Upper lobe of left lung (tissue), 4 donors: Measurements from ENCODE around the gene UBTD2.

ENCODE experiments used
- EP300 ChIP-seq, 4 donors: sonication (generic); formaldehyde crosslinking; IDR thresholded peaks; one replicate each; pipeline ENCODE4 v1.5.1; 2017; ENCODE audit warnings: antibody characterized with exemption in 4 of 4, control low read depth in 2 of 4
- POLR2A ChIP-seq, 4 donors: fragments of 450-650 bp; IDR thresholded peaks; one replicate each; pipeline ENCODE4 v1.5.1; 2016 to 2017; ENCODE audit warnings: antibody characterized with exemption in 4 of 4, mild to moderate bottlenecking in 2 of 4
- POLR2AphosphoS5 ChIP-seq, 2 donors: sonication (generic); formaldehyde crosslinking; IDR thresholded peaks; one replicate each; pipeline ENCODE4 v1.5.1; 2017; ENCODE audit warnings: antibody characterized with exemption in 2 of 2

- TF ChIP-seq POLR2AphosphoS5 (IDR thresholded peaks at IDR 0.05) (no peak), EP300 (IDR thresholded peaks at IDR 0.05) (no peak), POLR2A (IDR thresholded peaks at IDR 0.05) (no peak)
Observed at GRCh38 chr5:172293745-172294342, 10.3 kb upstream of the UBTD2 start.
